Small intestine (tissue), 7 donors: ENCODE measurements around the gene RNF141. TPM values are rescaled to one million over a fixed set of nuclear protein-coding genes. Genes with fewer than 3 reads are reported as not detected.

ENCODE experiments used
- DNase-seq, 2 donors: peaks; one replicate each; pipeline versions ENCODE4 v3.0.0 to v3.0.0-alpha.2; 2013
- FAIRE-seq: peaks from 2 replicates; lab custom pipeline; 2012; peaks lifted over from hg19 to GRCh38; lab: Jason Lieb, UNC
- H3K27ac ChIP-seq, 3 donors: one replicate each; pipeline ENCODE4 v1.5.1; 2013; ENCODE audit warnings: low read length in 2 of 3, mild to moderate bottlenecking in 2 of 3, control low read depth in 1 of 3, inconsistent platforms in 1 of 3, low read depth in 1 of 3, moderate library complexity in 1 of 3
- H3K27me3 ChIP-seq, 3 donors: one replicate each; pipeline ENCODE4 v1.6.1; 2013; ENCODE audit warnings: low read length in 3 of 3, inconsistent platforms in 1 of 3; ENCODE audit not compliant: control insufficient read depth in 3 of 3, insufficient read depth in 3 of 3
- H3K36me3 ChIP-seq, 3 donors: one replicate each; pipeline ENCODE4 v1.6.1; 2013; ENCODE audit warnings: low read length in 3 of 3, inconsistent platforms in 1 of 3, low read depth in 1 of 3, mild to moderate bottlenecking in 1 of 3, moderate library complexity in 1 of 3; ENCODE audit not compliant: control insufficient read depth in 3 of 3, insufficient read depth in 2 of 3
- H3K4me1 ChIP-seq, 3 donors: one replicate each; pipeline ENCODE4 v1.6.1; 2013; ENCODE audit warnings: low read length in 2 of 3, inconsistent platforms in 1 of 3, low read depth in 1 of 3, mild to moderate bottlenecking in 1 of 3, moderate library complexity in 1 of 3; ENCODE audit not compliant: control insufficient read depth in 3 of 3, insufficient read depth in 2 of 3
- H3K4me3 ChIP-seq, 3 donors: one replicate each; pipeline ENCODE4 v1.5.1; 2013; ENCODE audit warnings: low read length in 3 of 3, control low read depth in 1 of 3, inconsistent platforms in 1 of 3, low read depth in 1 of 3, mild to moderate bottlenecking in 1 of 3, moderate library complexity in 1 of 3
- H3K9me3 ChIP-seq, 2 donors: one replicate each; pipeline ENCODE4 v1.6.1; 2013; ENCODE audit warnings: low read depth in 1 of 2, low read length in 1 of 2; ENCODE audit not compliant: control insufficient read depth in 2 of 2, insufficient read depth in 1 of 2
- WGBS, 3 donors: extraction: QIAGEN DNeasy Blood & Tissue Kit; methylation state at CpG; one replicate each; pipeline ENCODE4 v1.1.7; 2013; 5-methylcytosine and 5-hydroxymethylcytosine counted together
- polyA plus RNA-seq, 4 donors: library from polyadenylated mRNA; stranded (reverse) in 3 of 4; unstranded in 1 of 4; fragments of 200-250 nt in 3 of 4; fragments of 120-200 nt in 1 of 4; gene quantifications; one replicate each; pipeline versions ENCODE4 v1.2.1 to v1.2.3, GENCODE V29; 2013
- donor health status: healthy with polysubstance abuse.
- donor health status: control.
- donor health status: control.
- donor health status: Bipolar disorder and iron deficiency.
- donor health status: healthy.

Gene RNF141
- polyA plus RNA-seq, 4 donors = 13.2 to 35.6 (median 20.0) TPM

DNA sequence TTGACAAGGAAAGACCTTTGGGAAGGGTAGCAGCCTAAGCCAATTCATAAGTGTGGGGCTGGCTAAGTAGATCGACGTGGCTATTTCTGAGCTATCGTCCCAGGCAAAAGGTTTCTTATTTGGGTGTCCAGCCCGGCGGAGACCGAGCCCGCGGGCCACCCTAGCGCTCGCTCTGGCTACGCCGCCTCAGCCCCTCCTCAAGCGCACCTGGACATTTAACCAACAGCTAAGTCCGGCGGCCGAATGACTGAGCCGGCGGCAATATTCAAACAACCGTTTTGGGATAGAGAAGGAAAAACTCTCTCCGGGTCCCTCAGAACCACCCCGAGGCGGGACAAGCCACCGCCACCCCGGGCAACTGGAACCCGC, 457 bp downstream of the RNF141 start:
- peak in 1 of 2 donors; percentile 54 for DNase-seq

DNA sequence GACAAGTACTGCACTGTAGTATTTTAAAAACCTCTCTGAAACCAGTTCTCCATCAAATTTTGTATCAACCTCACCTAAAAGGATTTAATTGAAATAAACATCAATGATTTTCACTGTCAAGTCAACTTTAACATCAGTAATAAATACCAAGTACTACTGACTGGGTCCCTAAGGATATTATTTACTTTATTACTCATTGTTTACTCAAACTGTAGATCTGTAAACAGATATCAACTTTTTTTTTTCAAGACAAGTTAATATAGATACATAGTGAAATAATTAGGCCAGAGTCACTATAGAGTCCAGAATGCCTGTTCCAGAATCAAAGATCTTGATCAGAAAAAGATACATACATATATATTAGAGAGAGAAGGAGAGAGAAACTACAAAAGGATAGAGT, 1.6 kb downstream of the RNF141 start:
- FAIRE-seq (no peak), DNase-seq (no peak)
- Histone ChIP-seq H3K27me3 (no peaks in the 10 kb centered on the region), H3K4me1 (peaks cover 0 to 7% (median 3%) of the 10 kb centered on the region in 3 donors), H3K9me3 (peaks cover 0 to 7% of the 10 kb centered on the region in 2 donors), H3K27ac (no peak overlapping the region), H3K36me3 (no peaks in the 10 kb centered on the region), H3K4me3 (no peak overlapping the region)

More for the DNA sequence above, 457 bp downstream of the RNF141 start:
- H3K9me3 ChIP-seq = peaks cover 0 to 9% of the 10 kb centered on the region in 2 donors
- peak overlapping the region; percentile 94 to 96 (median 95) for H3K27ac ChIP-seq
- H3K4me1 ChIP-seq = peaks cover 0 to 7% (median 3%) of the 10 kb centered on the region in 3 donors
- no peaks in the 10 kb centered on the region for H3K36me3 ChIP-seq
- peak overlapping the region; percentile 71 to 94 (median 82) for H3K4me3 ChIP-seq
- no peak for FAIRE-seq
- 0 to 1% (median 0%) methylated on average over 25 of the region's 25 CpGs for WGBS, 3 donors
- H3K27me3 ChIP-seq = no peaks in the 10 kb centered on the region

- no peak overlapping the region for H3K27ac ChIP-seq
- no peak overlapping the region for H3K4me3 ChIP-seq
- DNase-seq = no peak
- H3K36me3 ChIP-seq = no peaks in the 10 kb centered on the region
- peaks cover 0 to 7% (median 3%) of the 10 kb centered on the region in 3 donors for H3K4me1 ChIP-seq
- H3K27me3 ChIP-seq = no peaks in the 10 kb centered on the region
- no peak for FAIRE-seq
- 78 to 84% (median 82%) methylated on average over 1 of the region's 1 CpG for WGBS, 3 donors
- H3K9me3 ChIP-seq = peaks cover 0 to 3% of the 10 kb centered on the region in 2 donors
Measured at GRCh38 chr11:10538924-10539323, 2.1 kb downstream of the RNF141 start.

DNA sequence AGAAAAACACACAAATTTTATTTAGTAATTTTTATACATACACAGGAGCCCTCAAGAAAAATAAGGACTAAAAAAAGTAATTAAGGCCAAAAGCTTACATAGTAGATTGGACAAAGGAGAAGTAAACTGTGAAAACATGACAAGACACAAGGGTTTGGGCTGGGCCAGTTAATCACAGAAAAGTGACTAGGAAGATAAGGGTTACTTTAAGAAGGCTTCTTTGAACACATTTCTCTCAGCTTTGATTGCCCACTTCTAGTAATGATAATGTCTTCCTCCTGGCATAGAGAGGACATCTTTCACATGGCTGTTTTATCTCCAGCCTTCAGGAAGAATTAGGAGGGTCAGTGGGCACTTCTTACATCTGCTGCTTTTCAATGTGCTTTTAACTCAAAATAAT, 3.4 kb downstream of the RNF141 start:
- H3K27me3 ChIP-seq = no peaks in the 10 kb centered on the region
- no peak for DNase-seq
- H3K9me3 ChIP-seq = no peaks in the 10 kb centered on the region
- FAIRE-seq = no peak
- no peak overlapping the region for H3K27ac ChIP-seq
- H3K36me3 ChIP-seq = peaks cover 0 to 2% (median 0%) of the 10 kb centered on the region in 3 donors
- H3K4me1 ChIP-seq = peaks cover 0 to 7% (median 3%) of the 10 kb centered on the region in 3 donors
- no peak overlapping the region for H3K4me3 ChIP-seq

- no peak overlapping the region for H3K4me3 ChIP-seq
- no peak for FAIRE-seq
- H3K9me3 ChIP-seq = no peaks in the 10 kb centered on the region
- 77 to 88% (median 85%) methylated on average over 2 of the region's 2 CpGs for WGBS, 3 donors
- H3K27me3 ChIP-seq = no peaks in the 10 kb centered on the region
- H3K27ac ChIP-seq = no peak overlapping the region
- H3K36me3 ChIP-seq = peaks cover 0 to 4% (median 4%) of the 10 kb centered on the region in 3 donors
- no peaks in the 10 kb centered on the region for H3K4me1 ChIP-seq
- DNase-seq = no peak
Measured at GRCh38 chr11:10534316-10534715, 6.7 kb downstream of the RNF141 start.

GRCh38 chr11:10533323-10533722, 7.7 kb downstream of the RNF141 start:
- no peak for DNase-seq
- H3K4me1 ChIP-seq = no peaks in the 10 kb centered on the region
- H3K27me3 ChIP-seq = no peaks in the 10 kb centered on the region
- no peak for FAIRE-seq
- H3K4me3 ChIP-seq = no peak overlapping the region
- peaks cover 0 to 4% (median 4%) of the 10 kb centered on the region in 3 donors for H3K36me3 ChIP-seq
- H3K27ac ChIP-seq = no peak overlapping the region
- no peaks in the 10 kb centered on the region for H3K9me3 ChIP-seq

DNA sequence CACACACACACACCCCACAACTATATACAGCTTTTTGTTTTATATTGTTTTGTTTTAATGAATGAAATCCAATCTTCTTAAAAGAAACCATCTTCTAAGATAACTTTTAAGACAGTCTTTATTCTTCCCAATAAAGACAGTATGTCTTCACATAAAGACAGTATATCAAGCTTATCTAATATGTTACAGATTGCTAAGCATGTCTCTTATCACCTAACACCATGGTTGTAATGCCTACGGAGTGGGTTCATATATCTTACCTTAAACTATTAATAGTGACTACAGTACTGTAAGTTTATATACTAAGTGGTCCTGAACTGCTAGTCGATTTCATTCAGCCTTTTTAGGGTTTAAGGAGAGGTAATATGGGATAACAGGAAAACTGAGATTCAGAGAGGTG, 8.5 kb downstream of the RNF141 start:
- Histone ChIP-seq H3K27ac (no peak overlapping the region), H3K9me3 (no peaks in the 10 kb centered on the region), H3K36me3 (peaks cover 0 to 4% (median 4%) of the 10 kb centered on the region in 3 donors), H3K4me1 (peaks cover 0 to 2% (median 0%) of the 10 kb centered on the region in 3 donors), H3K4me3 (no peak overlapping the region), H3K27me3 (no peaks in the 10 kb centered on the region)
- no peak for FAIRE-seq
- DNase-seq = no peak
- 85 to 95% (median 90%) methylated on average over 2 of the region's 2 CpGs for WGBS, 3 donors

- no peak for DNase-seq
- Histone ChIP-seq H3K4me3 (no peak overlapping the region), H3K27me3 (no peaks in the 10 kb centered on the region), H3K36me3 (peaks cover 0 to 6% (median 4%) of the 10 kb centered on the region in 3 donors), H3K9me3 (no peaks in the 10 kb centered on the region), H3K4me1 (peaks cover 0 to 6% (median 0%) of the 10 kb centered on the region in 3 donors), H3K27ac (no peak overlapping the region)
- FAIRE-seq = no peak
- 94 to 96% (median 96%) methylated on average over 2 of the region's 2 CpGs for WGBS, 3 donors
Measured at GRCh38 chr11:10529279-10529678, 11.7 kb downstream of the RNF141 start.

- Histone ChIP-seq H3K27ac (no peak overlapping the region), H3K9me3 (no peaks in the 10 kb centered on the region), H3K36me3 (peaks cover 0 to 7% (median 6%) of the 10 kb centered on the region in 3 donors), H3K27me3 (no peaks in the 10 kb centered on the region), H3K4me3 (no peak overlapping the region), H3K4me1 (peaks cover 0 to 6% (median 0%) of the 10 kb centered on the region in 3 donors)
- peak in 1 of 2 donors; percentile 20 for DNase-seq
- no peak for FAIRE-seq
Measured at GRCh38 chr11:10528121-10528520, 12.9 kb downstream of the RNF141 start.
